Measurements from ENCODE around the gene PLOD1. TPM values are rescaled to one million over a fixed set of nuclear protein-coding genes. Genes with fewer than 3 reads are reported as not detected.

PLOD1 gene
- total RNA-seq, 1 donor = 309 TPM

DNA sequence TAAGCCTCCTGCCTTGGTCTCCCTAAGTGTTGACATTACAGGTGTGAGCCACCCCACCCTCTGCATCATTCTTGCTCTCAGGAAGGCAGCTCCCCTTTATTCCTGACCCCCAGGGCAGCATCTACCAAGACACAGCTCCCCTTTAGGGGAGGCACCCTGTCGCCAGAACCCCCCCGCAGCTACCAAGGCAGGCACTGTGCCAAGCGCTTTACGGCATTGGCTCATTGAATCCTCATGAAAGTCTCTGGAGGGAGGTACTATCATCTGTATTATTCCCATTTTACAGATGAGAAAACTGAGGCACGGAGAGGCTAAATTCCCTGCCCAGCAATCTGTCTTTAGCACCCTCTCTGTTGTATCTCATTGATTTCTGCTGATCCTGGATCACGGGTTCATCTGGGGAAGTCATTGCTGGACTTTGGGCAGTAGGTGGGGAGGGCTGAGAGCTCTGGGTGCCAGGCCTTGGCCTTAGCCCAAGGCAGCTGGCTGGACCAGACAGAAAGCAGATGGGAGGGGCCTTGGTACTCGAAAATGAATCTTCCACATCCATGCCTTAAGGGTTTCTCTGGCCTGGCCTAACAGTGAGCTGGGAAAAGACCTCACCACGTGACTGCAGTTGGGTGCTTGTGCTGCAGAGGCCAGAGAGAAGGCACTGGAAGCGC, 5.9 kb downstream of the PLOD1 start:
- no peak overlapping the region for H3K4me3 ChIP-seq (ENCODE audit: low read depth, low read length)
- DNase-seq (ENCODE audit: low read depth) = peak; percentile 40
- TF ChIP-seq, protein P1, sequence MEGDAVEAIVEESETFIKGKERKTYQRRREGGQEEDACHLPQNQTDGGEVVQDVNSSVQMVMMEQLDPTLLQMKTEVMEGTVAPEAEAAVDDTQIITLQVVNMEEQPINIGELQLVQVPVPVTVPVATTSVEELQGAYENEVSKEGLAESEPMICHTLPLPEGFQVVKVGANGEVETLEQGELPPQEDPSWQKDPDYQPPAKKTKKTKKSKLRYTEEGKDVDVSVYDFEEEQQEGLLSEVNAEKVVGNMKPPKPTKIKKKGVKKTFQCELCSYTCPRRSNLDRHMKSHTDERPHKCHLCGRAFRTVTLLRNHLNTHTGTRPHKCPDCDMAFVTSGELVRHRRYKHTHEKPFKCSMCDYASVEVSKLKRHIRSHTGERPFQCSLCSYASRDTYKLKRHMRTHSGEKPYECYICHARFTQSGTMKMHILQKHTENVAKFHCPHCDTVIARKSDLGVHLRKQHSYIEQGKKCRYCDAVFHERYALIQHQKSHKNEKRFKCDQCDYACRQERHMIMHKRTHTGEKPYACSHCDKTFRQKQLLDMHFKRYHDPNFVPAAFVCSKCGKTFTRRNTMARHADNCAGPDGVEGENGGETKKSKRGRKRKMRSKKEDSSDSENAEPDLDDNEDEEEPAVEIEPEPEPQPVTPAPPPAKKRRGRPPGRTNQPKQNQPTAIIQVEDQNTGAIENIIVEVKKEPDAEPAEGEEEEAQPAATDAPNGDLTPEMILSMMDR (IDR thresholded peaks at IDR 0.05; ENCODE audit: insufficient read depth, low read depth, low read length) = no peak

DNA sequence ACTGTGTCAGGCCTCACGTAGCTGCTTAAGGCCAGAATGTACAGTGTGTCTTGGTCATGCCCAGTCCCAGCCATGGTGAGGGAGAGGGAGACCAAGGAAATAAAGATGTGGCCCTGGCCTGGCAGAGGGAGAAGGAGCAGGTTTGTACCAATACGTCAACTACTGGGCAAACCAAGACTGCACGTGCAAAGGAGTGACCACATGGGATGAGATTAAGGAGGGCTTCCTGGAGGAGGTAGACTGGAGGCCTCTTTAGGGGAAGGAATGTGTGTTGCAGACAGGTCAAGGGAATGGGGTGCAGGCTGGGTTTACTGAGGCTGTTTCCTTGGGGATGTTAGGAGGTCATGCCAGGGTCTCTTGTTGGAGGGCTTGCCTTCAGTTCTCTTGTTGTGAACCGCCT, 7.8 kb downstream of the PLOD1 start:
- DNase-seq (ENCODE audit: low read depth) = no peak
- no peak overlapping the region for H3K4me3 ChIP-seq (ENCODE audit: low read depth, low read length)
- TF ChIP-seq, protein P1 (IDR thresholded peaks at IDR 0.05; ENCODE audit: insufficient read depth, low read depth, low read length) = no peak

DNA sequence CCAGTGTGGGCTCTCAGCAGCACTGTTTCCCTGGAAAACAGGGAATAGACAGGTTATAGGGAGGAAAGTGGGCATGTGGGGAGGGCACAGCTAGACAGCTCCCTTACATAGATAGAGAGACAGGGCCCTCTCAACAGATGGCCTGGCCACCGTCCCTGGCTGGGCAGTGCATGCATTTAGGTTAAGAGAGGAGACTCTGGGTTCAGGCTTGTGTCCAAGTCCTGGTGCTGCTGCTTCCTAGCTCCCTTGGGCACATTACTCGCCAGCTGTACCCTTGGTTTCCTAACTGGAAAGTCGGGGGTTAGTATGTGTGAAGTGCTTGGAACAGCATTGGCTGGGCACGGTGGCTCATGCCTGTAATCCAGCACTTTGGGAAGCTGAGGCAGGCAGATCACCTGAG, 9.1 kb downstream of the PLOD1 start:
- TF ChIP-seq, protein P1 (IDR thresholded peaks at IDR 0.05; ENCODE audit: insufficient read depth, low read depth, low read length) = no peak
- no peak for DNase-seq (ENCODE audit: low read depth)
- no peak overlapping the region for H3K4me3 ChIP-seq (ENCODE audit: low read depth, low read length)

- no peak overlapping the region for H3K4me3 ChIP-seq (ENCODE audit: low read depth, low read length)
- TF ChIP-seq, protein P1 (IDR thresholded peaks at IDR 0.05; ENCODE audit: insufficient read depth, low read depth, low read length) = no peak
- DNase-seq (ENCODE audit: low read depth) = no peak
These were observed 9.9 kb downstream of the PLOD1 start for GRCh38 chr1:11944358-11944931.

GRCh38 chr1:11946647-11947046, 12.1 kb downstream of the PLOD1 start:
- TF ChIP-seq, protein P1 (IDR thresholded peaks at IDR 0.05; ENCODE audit: insufficient read depth, low read depth, low read length) = no peak
- DNase-seq (ENCODE audit: low read depth) = no peak
- no peak overlapping the region for H3K4me3 ChIP-seq (ENCODE audit: low read depth, low read length)

DNA sequence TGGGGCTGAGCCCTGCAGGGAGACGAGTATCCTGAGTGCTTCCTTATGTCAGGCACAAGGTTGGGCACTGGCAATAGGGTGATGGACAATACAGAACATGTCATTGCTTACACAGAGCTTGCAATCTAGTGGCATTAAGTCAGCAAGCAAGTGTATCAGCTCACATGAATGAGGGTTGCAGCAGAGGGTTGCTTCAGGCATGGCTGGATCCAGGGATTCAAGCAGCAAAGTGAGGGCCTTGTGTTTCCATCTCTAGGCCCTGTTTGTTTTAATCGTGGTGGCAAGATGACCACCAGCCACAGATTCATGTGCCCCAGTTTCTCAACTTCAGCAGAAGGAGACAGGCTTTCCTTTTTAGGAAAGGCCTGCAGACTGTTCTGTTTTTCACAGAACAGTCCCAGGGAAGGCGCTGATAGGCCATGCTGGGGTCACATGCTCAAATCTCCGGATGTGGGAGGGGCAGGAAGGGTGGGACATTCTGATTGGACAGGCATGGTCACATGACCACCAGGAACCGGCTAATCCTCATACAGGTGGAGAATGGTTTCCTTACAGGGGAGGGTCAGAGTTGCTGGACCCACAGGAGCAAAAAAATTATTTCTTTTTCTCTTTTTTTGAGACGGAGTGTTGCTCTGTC, 14.4 kb downstream of the PLOD1 start:
- TF ChIP-seq, protein P1 (IDR thresholded peaks at IDR 0.05; ENCODE audit: insufficient read depth, low read depth, low read length) = no peak
- no peak for DNase-seq (ENCODE audit: low read depth)
- no peak overlapping the region for H3K4me3 ChIP-seq (ENCODE audit: low read depth, low read length)
